Endothelial cell (in vitro differentiated cells): ENCODE results near the gene PRPSAP2. TPM values are rescaled to one million over a fixed set of nuclear protein-coding genes. Genes with fewer than 3 reads are reported as not detected.
A peak's percentile ranks its signal among the peaks of the same experiment; 100 is the strongest.

Source experiments
- DNase-seq: peaks from one replicate; pipeline ENCODE4 v3.0.0; 2021; ENCODE audit warnings: low spot score
- H3K27ac Mint-ChIP-seq: one replicate; pipeline ENCODE4 v1.8.0; 2021; ENCODE audit warnings: mixed read lengths, inconsistent platforms; ENCODE audit not compliant: unreplicated experiment
- H3K27me3 Mint-ChIP-seq: one replicate; pipeline ENCODE4 v1.8.0; 2021; ENCODE audit warnings: mild to moderate bottlenecking, moderate library complexity, mixed read lengths, inconsistent platforms; ENCODE audit not compliant: unreplicated experiment
- H3K36me3 Mint-ChIP-seq: one replicate; pipeline ENCODE4 v1.8.0; 2021; ENCODE audit warnings: mild to moderate bottlenecking, low read depth, mixed read lengths, inconsistent platforms; ENCODE audit not compliant: unreplicated experiment
- H3K4me1 Mint-ChIP-seq: one replicate; pipeline ENCODE4 v1.8.0; 2021; ENCODE audit warnings: mild to moderate bottlenecking, mixed read lengths, inconsistent platforms; ENCODE audit not compliant: unreplicated experiment
- H3K4me3 Mint-ChIP-seq: one replicate; pipeline ENCODE4 v1.8.0; 2021; ENCODE audit warnings: mild to moderate bottlenecking, mixed read lengths, inconsistent platforms; ENCODE audit not compliant: unreplicated experiment
- H3K9me3 Mint-ChIP-seq: one replicate; pipeline ENCODE4 v1.8.0; 2021; ENCODE audit warnings: mixed read lengths, inconsistent platforms; ENCODE audit not compliant: unreplicated experiment
- total RNA-seq: library from RNA; stranded (reverse); fragmentation: NEBNext Ultra II Directional; extraction: Animal tissue kit (Norgen Biotek cat#: 25700); gene quantifications from one replicate; pipeline ENCODE4 v1.2.1, GENCODE V29; 2021; ENCODE audit not compliant: unreplicated experiment
- TF ChIP-seq, protein P1 (sequence below): fragments of 200-600 bp; sonication (generic); IDR thresholded peaks from one replicate; pipeline ENCODE4 v1.5.0; 2021; ENCODE audit warnings: antibody characterized with exemption; ENCODE audit not compliant: unreplicated experiment

Gene PRPSAP2
- total RNA-seq, 1 donor from 2014 or later, result 32.4 TPM

DNA sequence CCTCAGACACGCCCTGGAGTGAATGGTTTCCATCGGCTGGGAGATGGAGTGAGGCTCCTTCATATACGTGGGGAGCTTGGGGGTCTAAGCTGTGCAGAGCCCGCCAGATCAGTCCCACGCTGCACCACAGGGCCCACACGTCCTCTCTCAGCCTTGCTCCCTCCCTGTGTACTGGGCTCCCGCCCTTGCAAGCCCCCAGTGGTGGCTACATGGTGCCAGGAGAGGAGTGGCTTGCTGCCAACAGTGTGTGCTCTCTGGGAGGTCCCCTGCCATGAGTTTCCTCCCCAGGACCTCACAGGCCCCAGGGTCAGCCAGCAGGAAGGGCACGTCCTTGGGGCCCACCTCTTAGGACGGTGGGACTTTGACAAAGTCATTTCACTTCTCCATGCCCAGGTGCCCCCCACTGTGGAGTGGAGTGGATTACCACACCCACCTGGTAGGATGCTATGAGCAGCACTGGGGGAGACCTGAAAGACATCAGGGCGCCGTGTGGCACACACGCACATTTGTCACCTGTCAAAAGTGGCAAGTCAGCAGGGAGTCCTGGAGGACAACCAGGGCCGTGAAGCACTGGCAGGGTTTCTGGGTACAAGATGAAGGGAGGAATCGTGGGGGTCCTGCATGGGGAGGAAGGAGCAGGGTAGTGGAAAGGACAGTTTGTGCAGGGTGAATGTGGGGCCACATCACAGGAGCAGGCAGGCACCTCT lies 107.8 kb downstream of the PRPSAP2 start:
- peaks cover 15% of the 10 kb centered on the region for H3K27me3 Mint-ChIP-seq
- H3K36me3 Mint-ChIP-seq, result peaks cover 3% of the 10 kb centered on the region
- TF ChIP-seq, protein P1, sequence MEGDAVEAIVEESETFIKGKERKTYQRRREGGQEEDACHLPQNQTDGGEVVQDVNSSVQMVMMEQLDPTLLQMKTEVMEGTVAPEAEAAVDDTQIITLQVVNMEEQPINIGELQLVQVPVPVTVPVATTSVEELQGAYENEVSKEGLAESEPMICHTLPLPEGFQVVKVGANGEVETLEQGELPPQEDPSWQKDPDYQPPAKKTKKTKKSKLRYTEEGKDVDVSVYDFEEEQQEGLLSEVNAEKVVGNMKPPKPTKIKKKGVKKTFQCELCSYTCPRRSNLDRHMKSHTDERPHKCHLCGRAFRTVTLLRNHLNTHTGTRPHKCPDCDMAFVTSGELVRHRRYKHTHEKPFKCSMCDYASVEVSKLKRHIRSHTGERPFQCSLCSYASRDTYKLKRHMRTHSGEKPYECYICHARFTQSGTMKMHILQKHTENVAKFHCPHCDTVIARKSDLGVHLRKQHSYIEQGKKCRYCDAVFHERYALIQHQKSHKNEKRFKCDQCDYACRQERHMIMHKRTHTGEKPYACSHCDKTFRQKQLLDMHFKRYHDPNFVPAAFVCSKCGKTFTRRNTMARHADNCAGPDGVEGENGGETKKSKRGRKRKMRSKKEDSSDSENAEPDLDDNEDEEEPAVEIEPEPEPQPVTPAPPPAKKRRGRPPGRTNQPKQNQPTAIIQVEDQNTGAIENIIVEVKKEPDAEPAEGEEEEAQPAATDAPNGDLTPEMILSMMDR, result no peak
- no peak overlapping the region for H3K27ac Mint-ChIP-seq
- H3K9me3 Mint-ChIP-seq, result no peaks in the 10 kb centered on the region
- no peak for DNase-seq
- peaks cover 42% of the 10 kb centered on the region for H3K4me1 Mint-ChIP-seq
- H3K4me3 Mint-ChIP-seq, result no peak overlapping the region

DNA sequence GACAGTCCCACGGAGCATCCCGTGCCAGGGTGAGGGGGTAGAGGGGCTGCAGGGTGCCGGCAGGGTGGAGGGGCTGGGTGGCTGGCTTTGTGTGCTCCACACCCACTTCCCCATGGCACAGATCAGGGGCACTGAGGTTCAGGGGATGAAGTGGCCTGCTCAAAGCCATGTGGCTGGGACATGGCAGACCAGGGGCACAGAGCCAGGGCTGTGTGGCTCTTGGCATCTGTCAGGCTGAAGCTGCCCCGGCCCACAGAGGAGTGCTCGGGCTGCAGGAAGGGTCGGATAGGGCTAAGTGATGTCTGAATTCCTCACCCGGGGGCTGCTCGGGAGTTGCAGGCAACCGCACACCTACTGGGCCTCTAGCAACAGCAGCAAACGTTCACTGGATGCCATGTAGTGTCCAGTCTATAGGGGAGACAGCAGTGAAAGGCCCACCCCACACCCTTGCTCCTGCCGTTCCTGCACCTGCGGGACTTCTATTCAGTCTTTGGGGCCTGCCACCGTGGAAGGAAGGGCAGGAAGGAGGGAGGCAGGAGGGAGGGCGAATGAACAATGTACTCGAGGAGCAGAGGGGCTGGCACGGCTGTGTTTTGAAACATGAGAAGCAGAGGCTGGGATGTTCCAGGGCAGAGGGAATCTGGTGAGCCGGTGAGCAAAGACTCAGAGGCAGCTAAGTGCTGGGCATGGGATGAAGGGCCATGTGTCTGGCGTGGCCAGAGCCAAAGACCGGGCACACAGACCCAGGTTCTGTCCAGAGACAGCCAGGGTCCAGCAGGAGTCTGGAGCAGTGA lies 109.1 kb downstream of the PRPSAP2 start:
- H3K27ac Mint-ChIP-seq, result peak overlapping the region; percentile 30
- TF ChIP-seq, protein P1, result no peak
- DNase-seq, result peak; percentile 37
- H3K27me3 Mint-ChIP-seq, result peaks cover 16% of the 10 kb centered on the region
- peaks cover 3% of the 10 kb centered on the region for H3K36me3 Mint-ChIP-seq
- no peaks in the 10 kb centered on the region for H3K9me3 Mint-ChIP-seq
- no peak overlapping the region for H3K4me3 Mint-ChIP-seq
- peaks cover 38% of the 10 kb centered on the region for H3K4me1 Mint-ChIP-seq

DNA sequence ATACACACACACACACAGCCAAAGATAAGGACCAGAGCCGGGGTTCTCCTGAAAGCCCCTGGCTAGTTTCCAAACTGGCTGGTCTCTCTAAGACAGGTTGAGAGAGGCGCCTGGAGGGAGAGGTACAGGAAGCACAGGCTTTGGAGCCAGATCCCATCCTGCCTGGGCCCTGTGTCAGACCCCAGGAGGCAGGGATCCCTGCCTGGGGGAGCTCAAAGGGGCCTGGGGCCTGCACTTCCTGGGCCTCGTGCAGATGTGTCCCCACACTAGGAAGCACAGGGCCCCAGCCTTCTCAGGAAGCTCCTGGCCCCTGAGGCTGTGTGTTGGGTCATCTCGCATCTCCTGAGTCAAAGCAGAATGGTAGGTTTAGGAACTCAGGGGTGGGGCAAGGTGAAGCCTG lies 110.0 kb downstream of the PRPSAP2 start:
- peak overlapping the region; percentile 97 for H3K27ac Mint-ChIP-seq
- no peak overlapping the region for H3K4me3 Mint-ChIP-seq
- TF ChIP-seq, protein P1, result no peak
- peaks cover 32% of the 10 kb centered on the region for H3K4me1 Mint-ChIP-seq
- H3K9me3 Mint-ChIP-seq, result no peaks in the 10 kb centered on the region
- no peaks in the 10 kb centered on the region for H3K36me3 Mint-ChIP-seq
- DNase-seq, result no peak
- H3K27me3 Mint-ChIP-seq, result peaks cover 15% of the 10 kb centered on the region

DNA sequence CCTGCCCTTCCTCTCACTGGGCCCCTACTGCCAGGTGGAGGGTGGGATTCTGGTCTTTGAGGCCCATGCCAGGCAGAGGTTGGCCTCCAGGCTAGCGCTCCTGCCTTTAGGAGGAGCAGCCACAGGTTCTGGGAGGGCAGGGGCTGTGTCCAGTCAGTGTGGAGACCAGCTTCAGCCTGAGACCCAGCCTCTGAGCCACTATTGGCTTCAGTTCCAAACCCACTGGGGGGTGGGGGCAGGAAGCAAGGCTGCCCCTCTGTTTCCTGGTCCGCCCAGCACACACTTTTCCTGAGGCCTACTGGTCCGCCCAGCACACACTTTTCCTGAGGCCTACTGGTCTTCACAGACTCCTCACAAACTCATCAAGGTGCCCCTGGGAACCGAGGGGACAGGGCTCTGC lies 110.4 kb downstream of the PRPSAP2 start:
- H3K27ac Mint-ChIP-seq, result peak overlapping the region; percentile 97

More for the DNA sequence above, 110.4 kb downstream of the PRPSAP2 start:
- Mint-ChIP-seq H3K36me3 (no peaks in the 10 kb centered on the region), H3K27me3 (peaks cover 15% of the 10 kb centered on the region), H3K9me3 (no peaks in the 10 kb centered on the region), H3K4me1 (peaks cover 32% of the 10 kb centered on the region), H3K4me3 (peak overlapping the region; percentile 56)
- DNase-seq, result peak; percentile 67
- TF ChIP-seq, protein P1, result no peak
